ENCODE results near the gene ARRDC4.

DNA sequence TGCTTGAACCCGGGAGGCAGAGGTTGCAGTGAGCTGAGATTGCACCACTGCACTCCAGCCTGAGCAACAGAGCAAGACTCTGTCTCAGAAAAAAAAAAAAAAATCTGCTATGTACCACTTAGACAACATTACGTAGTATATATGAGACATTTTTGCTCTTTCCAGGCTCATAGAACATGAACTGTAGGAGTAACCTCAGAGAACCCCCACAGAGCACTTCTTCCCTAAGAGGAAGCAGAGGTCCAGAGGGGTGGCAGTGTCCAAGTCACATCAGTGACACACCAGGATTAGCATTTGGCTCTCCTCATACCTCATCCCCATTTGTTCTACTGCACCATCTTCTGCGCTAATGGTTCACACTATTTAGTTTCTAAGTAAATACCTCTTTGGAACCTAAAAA, 33.7 kb downstream of the ARRDC4 start:
- TF ChIP-seq SUZ12 (IDR thresholded peaks at IDR 0.05) (no peak), ZNF384 (IDR thresholded peaks at IDR 0.05) (no peak), FOXK2 (IDR thresholded peaks at IDR 0.05) (no peak), SP1 (IDR thresholded peaks at IDR 0.05) (no peak)
- TF ChIP-seq, protein P1, sequence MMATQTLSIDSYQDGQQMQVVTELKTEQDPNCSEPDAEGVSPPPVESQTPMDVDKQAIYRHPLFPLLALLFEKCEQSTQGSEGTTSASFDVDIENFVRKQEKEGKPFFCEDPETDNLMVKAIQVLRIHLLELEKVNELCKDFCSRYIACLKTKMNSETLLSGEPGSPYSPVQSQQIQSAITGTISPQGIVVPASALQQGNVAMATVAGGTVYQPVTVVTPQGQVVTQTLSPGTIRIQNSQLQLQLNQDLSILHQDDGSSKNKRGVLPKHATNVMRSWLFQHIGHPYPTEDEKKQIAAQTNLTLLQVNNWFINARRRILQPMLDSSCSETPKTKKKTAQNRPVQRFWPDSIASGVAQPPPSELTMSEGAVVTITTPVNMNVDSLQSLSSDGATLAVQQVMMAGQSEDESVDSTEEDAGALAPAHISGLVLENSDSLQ (IDR thresholded peaks at IDR 0.05), result no peak

All from HEK293T (cell line).